ENCODE measurements around the gene PSMG2. TPM values are rescaled to one million over a fixed set of nuclear protein-coding genes. Genes with fewer than 3 reads are reported as not detected.

PSMG2 gene
- total and polyA plus RNA-seq, 2 of the 13 experiments (the other 11 are each of a cell fraction or from before 2014, with no cell fraction given) = 53.4 to 94.8 TPM

DNA sequence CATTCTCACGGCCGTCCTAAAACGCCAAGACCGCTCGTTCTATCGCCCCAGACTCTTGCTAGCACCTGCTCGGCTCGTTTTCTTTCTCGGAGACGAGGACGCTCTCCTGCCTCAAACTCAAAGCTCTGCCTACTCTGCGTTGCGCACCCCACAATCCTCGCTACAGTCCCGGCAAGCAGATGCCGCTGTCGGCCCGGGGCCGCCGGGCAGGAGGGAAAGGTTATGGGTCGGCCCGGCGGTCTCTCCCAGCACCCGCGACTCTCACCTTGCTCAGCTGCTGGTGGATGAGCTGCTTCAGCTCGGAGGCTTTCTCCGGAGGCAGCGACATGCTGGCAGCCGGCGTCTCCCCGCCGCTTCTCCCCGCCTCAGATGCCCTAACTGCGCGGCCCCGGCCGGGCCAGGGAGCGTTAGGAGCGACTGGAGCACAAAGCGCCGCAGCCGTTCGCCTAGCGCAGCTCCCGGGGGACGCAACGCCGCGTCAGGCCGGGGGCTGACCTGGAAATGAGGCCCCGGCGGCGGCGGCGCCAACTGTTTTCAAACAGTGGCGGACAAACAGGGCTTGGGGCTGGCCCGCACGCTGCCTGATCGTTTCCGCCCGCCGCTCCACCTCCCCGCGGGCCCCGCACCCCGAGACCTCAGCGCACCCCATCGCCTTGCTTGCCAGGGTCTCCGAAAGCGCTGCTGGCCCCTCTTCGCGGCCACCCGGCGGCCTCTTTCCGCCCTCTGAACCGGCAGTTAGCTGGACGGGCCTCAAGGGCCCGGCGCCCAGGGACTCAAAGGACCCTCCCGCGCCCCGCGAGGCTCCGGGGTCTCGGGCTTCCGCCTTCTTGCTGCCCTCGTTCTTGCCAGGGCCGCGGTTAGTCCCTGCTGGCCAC lies at the start of gene PSMG2, which contains the start of gene CEP76 (continued):
- TF ChIP-seq NR2C2 (CRISPR knock-in tag; IDR thresholded peaks at IDR 0.05; ENCODE audit: borderline replicate concordance) = peak; percentile 79
- TF ChIP-seq ZNF124 (CRISPR knock-in tag; IDR thresholded peaks at IDR 0.05) = no peak
- TF ChIP-seq IRX3 (CRISPR knock-in tag; IDR thresholded peaks at IDR 0.05; ENCODE audit: borderline replicate concordance, low read depth) = no peak
- no peak for TF ChIP-seq NFRKB (IDR thresholded peaks at IDR 0.05)
- no peak for TF ChIP-seq ZNF460 (CRISPR knock-in tag; IDR thresholded peaks at IDR 0.05; ENCODE audit: borderline replicate concordance)
- no peak for TF ChIP-seq ZNF850 (CRISPR knock-in tag; conservative IDR thresholded peaks at IDR 0.05)
- peak; percentile 25; the same call in 1 of the 2 replicates for TF ChIP-seq ZSCAN29 (CRISPR knock-in tag; conservative IDR thresholded peaks at IDR 0.05)
- TF ChIP-seq ELF1 (CRISPR knock-in tag; IDR thresholded peaks at IDR 0.05) = peak; percentile 92
- TF ChIP-seq PHF21A (CRISPR knock-in tag; IDR thresholded peaks at IDR 0.05) = peak; percentile 50; the same call in 1 of the 2 replicates
- TF ChIP-seq, protein P1, sequence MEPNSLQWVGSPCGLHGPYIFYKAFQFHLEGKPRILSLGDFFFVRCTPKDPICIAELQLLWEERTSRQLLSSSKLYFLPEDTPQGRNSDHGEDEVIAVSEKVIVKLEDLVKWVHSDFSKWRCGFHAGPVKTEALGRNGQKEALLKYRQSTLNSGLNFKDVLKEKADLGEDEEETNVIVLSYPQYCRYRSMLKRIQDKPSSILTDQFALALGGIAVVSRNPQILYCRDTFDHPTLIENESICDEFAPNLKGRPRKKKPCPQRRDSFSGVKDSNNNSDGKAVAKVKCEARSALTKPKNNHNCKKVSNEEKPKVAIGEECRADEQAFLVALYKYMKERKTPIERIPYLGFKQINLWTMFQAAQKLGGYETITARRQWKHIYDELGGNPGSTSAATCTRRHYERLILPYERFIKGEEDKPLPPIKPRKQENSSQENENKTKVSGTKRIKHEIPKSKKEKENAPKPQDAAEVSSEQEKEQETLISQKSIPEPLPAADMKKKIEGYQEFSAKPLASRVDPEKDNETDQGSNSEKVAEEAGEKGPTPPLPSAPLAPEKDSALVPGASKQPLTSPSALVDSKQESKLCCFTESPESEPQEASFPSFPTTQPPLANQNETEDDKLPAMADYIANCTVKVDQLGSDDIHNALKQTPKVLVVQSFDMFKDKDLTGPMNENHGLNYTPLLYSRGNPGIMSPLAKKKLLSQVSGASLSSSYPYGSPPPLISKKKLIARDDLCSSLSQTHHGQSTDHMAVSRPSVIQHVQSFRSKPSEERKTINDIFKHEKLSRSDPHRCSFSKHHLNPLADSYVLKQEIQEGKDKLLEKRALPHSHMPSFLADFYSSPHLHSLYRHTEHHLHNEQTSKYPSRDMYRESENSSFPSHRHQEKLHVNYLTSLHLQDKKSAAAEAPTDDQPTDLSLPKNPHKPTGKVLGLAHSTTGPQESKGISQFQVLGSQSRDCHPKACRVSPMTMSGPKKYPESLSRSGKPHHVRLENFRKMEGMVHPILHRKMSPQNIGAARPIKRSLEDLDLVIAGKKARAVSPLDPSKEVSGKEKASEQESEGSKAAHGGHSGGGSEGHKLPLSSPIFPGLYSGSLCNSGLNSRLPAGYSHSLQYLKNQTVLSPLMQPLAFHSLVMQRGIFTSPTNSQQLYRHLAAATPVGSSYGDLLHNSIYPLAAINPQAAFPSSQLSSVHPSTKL (CRISPR knock-in tag; IDR thresholded peaks at IDR 0.05) = no peak
- TF ChIP-seq SRSF1 (optimal IDR thresholded peaks at IDR 0.05; ENCODE audit: low read depth, low read length) = no peak
- no peak for TF ChIP-seq FOXA1 (IDR thresholded peaks at IDR 0.05)
- TF ChIP-seq FOXA1 (CRISPR knock-in tag; IDR thresholded peaks at IDR 0.05) = peak; percentile 13; the same call in 1 of the 2 replicates
- peak; percentile 68; the same call in 1 of the 2 replicates for TF ChIP-seq MEIS2 (CRISPR knock-in tag; IDR thresholded peaks at IDR 0.05)
- no peak for TF ChIP-seq ZNF484 (CRISPR knock-in tag; IDR thresholded peaks at IDR 0.05; ENCODE audit: borderline replicate concordance, low read depth)
- peak; percentile 49; the same call in 1 of the 2 replicates for TF ChIP-seq BCL6 (CRISPR knock-in tag; IDR thresholded peaks at IDR 0.05)
- TF ChIP-seq, protein P2, sequence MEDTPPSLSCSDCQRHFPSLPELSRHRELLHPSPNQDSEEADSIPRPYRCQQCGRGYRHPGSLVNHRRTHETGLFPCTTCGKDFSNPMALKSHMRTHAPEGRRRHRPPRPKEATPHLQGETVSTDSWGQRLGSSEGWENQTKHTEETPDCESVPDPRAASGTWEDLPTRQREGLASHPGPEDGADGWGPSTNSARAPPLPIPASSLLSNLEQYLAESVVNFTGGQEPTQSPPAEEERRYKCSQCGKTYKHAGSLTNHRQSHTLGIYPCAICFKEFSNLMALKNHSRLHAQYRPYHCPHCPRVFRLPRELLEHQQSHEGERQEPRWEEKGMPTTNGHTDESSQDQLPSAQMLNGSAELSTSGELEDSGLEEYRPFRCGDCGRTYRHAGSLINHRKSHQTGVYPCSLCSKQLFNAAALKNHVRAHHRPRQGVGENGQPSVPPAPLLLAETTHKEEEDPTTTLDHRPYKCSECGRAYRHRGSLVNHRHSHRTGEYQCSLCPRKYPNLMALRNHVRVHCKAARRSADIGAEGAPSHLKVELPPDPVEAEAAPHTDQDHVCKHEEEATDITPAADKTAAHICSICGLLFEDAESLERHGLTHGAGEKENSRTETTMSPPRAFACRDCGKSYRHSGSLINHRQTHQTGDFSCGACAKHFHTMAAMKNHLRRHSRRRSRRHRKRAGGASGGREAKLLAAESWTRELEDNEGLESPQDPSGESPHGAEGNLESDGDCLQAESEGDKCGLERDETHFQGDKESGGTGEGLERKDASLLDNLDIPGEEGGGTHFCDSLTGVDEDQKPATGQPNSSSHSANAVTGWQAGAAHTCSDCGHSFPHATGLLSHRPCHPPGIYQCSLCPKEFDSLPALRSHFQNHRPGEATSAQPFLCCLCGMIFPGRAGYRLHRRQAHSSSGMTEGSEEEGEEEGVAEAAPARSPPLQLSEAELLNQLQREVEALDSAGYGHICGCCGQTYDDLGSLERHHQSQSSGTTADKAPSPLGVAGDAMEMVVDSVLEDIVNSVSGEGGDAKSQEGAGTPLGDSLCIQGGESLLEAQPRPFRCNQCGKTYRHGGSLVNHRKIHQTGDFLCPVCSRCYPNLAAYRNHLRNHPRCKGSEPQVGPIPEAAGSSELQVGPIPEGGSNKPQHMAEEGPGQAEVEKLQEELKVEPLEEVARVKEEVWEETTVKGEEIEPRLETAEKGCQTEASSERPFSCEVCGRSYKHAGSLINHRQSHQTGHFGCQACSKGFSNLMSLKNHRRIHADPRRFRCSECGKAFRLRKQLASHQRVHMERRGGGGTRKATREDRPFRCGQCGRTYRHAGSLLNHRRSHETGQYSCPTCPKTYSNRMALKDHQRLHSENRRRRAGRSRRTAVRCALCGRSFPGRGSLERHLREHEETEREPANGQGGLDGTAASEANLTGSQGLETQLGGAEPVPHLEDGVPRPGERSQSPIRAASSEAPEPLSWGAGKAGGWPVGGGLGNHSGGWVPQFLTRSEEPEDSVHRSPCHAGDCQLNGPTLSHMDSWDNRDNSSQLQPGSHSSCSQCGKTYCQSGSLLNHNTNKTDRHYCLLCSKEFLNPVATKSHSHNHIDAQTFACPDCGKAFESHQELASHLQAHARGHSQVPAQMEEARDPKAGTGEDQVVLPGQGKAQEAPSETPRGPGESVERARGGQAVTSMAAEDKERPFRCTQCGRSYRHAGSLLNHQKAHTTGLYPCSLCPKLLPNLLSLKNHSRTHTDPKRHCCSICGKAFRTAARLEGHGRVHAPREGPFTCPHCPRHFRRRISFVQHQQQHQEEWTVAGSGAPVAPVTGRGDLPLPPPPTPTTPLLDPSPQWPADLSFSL (CRISPR knock-in tag; IDR thresholded peaks at IDR 0.05) = no peak
- TF ChIP-seq RBM39 (IDR thresholded peaks at IDR 0.05; ENCODE audit: low read depth, low read length, poor library complexity, severe bottlenecking) = peak; percentile 64
- TF ChIP-seq ZNF432 (CRISPR knock-in tag; IDR thresholded peaks at IDR 0.05; ENCODE audit: borderline replicate concordance) = no peak

All from HepG2 (cell line).